ENCODE results near the gene PTGDR2. TPM values are rescaled to one million over a fixed set of nuclear protein-coding genes. Genes with fewer than 3 reads are reported as not detected.

The PTGDR2 gene
- total RNA-seq, 1 experiment from 2014 or later, result not detected

GRCh38 chr11:60854847-60855725 is 664 bp downstream of the PTGDR2 start:
- ChIA-PET CTCF (interaction anchor here (0.6 to 0.7 kb wide), 2 partner anchors 32 to 328 kb away, joined by 3 to 8 read pairs; no protein-coding TSS in a partner anchor), POLR2A (ENCODE audit: unreplicated experiment) (no interaction called here)
- intact Hi-C loops (cut with micrococcal nuclease), result no loop called here
- BruUV-seq (replicated peaks), result no TSS peak
- no peak overlapping the region for H3K27ac ChIP-seq (ENCODE audit: low read length)
- H2AFZ ChIP-seq (ENCODE audit: low read length), result no peak overlapping the region
- H3K9me3 ChIP-seq (ENCODE audit: low read length), result no peaks in the 10 kb centered on the region
- no peak overlapping the region for H3K9ac ChIP-seq (ENCODE audit: low read length)
- H3K4me1 ChIP-seq (ENCODE audit: insufficient read depth, low read length), result peaks cover 8% of the 10 kb centered on the region
- H3K4me3 ChIP-seq (ENCODE audit: low read length), result no peak overlapping the region
- H3K36me3 ChIP-seq (ENCODE audit: low read depth, low read length), result peaks cover 14% of the 10 kb centered on the region; the same call in 1 of the 2 replicates
- H4K20me1 ChIP-seq (ENCODE audit: low read length), result no peaks in the 10 kb centered on the region
- DNase-seq (no peak), ATAC-seq (no peak)
- TF ChIP-seq EZH2phosphoT487 (IDR thresholded peaks at IDR 0.05; ENCODE audit: borderline replicate concordance, low read length), result no peak
- TF ChIP-seq EZH2 (IDR thresholded peaks at IDR 0.05; ENCODE audit: low read length, unreplicated experiment), result no peak
- TF ChIP-seq CTCF (conservative IDR thresholded peaks at IDR 0.05; ENCODE audit: low read depth, low read length), result no peak
- no peak overlapping the region for H3K4me2 ChIP-seq (ENCODE audit: low read length)
- H3K27me3 ChIP-seq (ENCODE audit: low read length), result no peaks in the 10 kb centered on the region
- no peaks in the 10 kb centered on the region for H3K79me2 ChIP-seq (ENCODE audit: low read length)
- H3K9me2 ChIP-seq (replicated peaks; ENCODE audit: low read length), result no peaks in the 10 kb centered on the region
- H3F3A ChIP-seq (ENCODE audit: low read length, unreplicated experiment), result no peaks in the 10 kb centered on the region

GRCh38 chr11:60854140-60854846 is 1.5 kb downstream of the PTGDR2 start:
- Histone ChIP-seq H3F3A (ENCODE audit: low read length, unreplicated experiment) (no peaks in the 10 kb centered on the region), H3K9me2 (replicated peaks; ENCODE audit: low read length) (no peaks in the 10 kb centered on the region), H3K4me3 (ENCODE audit: low read length) (no peak overlapping the region), H2AFZ (ENCODE audit: low read length) (no peak overlapping the region), H3K27me3 (ENCODE audit: low read length) (no peaks in the 10 kb centered on the region), H3K9me3 (ENCODE audit: low read length) (no peaks in the 10 kb centered on the region), H3K4me2 (ENCODE audit: low read length) (no peak overlapping the region), H3K9ac (ENCODE audit: low read length) (no peak overlapping the region), H3K79me2 (ENCODE audit: low read length) (no peaks in the 10 kb centered on the region), H3K4me1 (ENCODE audit: insufficient read depth, low read length) (peaks cover 8% of the 10 kb centered on the region), H3K27ac (ENCODE audit: low read length) (no peak overlapping the region), H4K20me1 (ENCODE audit: low read length) (no peaks in the 10 kb centered on the region), H3K36me3 (ENCODE audit: low read depth, low read length) (peaks cover 21% of the 10 kb centered on the region; the same call in 1 of the 2 replicates)
- DNase-seq (no peak), ATAC-seq (no peak)
- intact Hi-C loops (cut with micrococcal nuclease), result no loop called here
- ChIA-PET POLR2A (ENCODE audit: unreplicated experiment) (no interaction called here), CTCF (no interaction called here)
- TF ChIP-seq EZH2 (IDR thresholded peaks at IDR 0.05; ENCODE audit: low read length, unreplicated experiment) (no peak), CTCF (conservative IDR thresholded peaks at IDR 0.05; ENCODE audit: low read depth, low read length) (no peak), EZH2phosphoT487 (IDR thresholded peaks at IDR 0.05; ENCODE audit: borderline replicate concordance, low read length) (no peak)
- BruUV-seq (replicated peaks), result no TSS peak
